Measurements from ENCODE around the gene ABCC6. TPM values are rescaled to one million over a fixed set of nuclear protein-coding genes. Genes with fewer than 3 reads are reported as not detected.

The ABCC6 gene
- total RNA-seq, 1 experiment from 2014 or later: 1.1 TPM

DNA sequence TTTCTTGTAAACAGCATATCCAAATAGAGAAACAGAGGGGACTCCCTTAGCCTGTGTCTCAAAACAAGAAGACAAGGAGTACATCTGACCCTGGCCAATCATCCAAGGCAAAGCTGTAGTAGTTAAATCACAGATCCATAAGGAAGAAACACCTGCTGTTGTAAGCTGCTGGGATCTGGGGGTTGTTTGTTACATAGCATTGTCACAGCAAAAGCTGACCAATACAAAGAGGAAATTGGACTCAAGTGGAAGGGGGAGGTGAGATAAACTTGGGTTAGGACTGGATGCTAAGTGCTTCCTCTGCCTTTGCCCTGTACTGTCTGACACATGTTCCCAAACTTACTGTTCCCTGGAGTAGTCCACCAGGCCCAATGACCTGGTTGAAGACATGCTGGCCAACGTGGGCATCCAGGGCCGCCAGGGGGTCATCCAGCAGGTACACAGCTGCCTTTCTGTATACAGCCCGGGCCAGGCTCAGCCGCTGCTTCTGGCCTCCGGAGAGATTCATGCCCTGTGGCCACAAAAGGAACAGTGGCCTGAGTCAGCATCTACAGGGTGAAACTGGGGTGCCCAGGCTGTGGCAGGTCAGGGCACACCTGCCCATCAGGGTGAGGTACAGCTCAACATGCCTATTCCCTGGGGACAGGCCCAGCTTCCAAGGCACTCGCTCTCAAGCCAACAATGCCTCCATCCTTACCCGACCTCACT lies 44.7 kb downstream of the ABCC6 start:
- H2AFZ ChIP-seq (ENCODE audit: low read length): no peak overlapping the region
- no peak overlapping the region for H2AK5ac ChIP-seq (ENCODE audit: insufficient read length, low read length)
- H3K27ac ChIP-seq (ENCODE audit: insufficient read length, low read depth, low read length): no peak overlapping the region
- H3K14ac ChIP-seq (ENCODE audit: insufficient read depth, low read length): no peak overlapping the region
- H3K9me3 ChIP-seq (ENCODE audit: control insufficient read depth, low read depth, low read length): no peaks in the 10 kb centered on the region
- H3K79me2 ChIP-seq (ENCODE audit: insufficient read depth, low read length): no peaks in the 10 kb centered on the region
- H3K23ac ChIP-seq (ENCODE audit: insufficient read length, low read depth, low read length): no peak overlapping the region
- peaks cover 4 to 5% of the 10 kb centered on the region in 2 experiments for H3K4me1 Mint-ChIP-seq
- no peak overlapping the region for H3K18ac ChIP-seq (ENCODE audit: insufficient read length, low read depth, low read length)
- TF ChIP-seq CTCF (conservative IDR thresholded peaks at IDR 0.05): no peak
- no peak overlapping the region for H4K5ac ChIP-seq (ENCODE audit: insufficient read length, low read depth, low read length)
- H4K20me1 ChIP-seq (ENCODE audit: control insufficient read depth, insufficient read depth, insufficient read length): no peaks in the 10 kb centered on the region
- H3K56ac ChIP-seq (ENCODE audit: insufficient read length, low read depth, low read length): no peak overlapping the region
- H3K27me3 ChIP-seq (ENCODE audit: insufficient read depth, low read length): no peaks in the 10 kb centered on the region
- no peak overlapping the region for H2BK20ac ChIP-seq (ENCODE audit: low read depth, low read length, poor library complexity, severe bottlenecking)
- no peak overlapping the region for H3K9ac ChIP-seq (ENCODE audit: extremely low read depth, insufficient read length, low read length)
- H3K23me2 ChIP-seq (ENCODE audit: insufficient read length, low read depth, low read length, poor library complexity, severe bottlenecking): no peaks in the 10 kb centered on the region
- peak overlapping the region in 1 of 3 experiments; percentile 71; a peak in 1 of 7 replicates for H3K27ac Mint-ChIP-seq
- H2BK120ac ChIP-seq (ENCODE audit: low read depth, low read length, poor library complexity, severe bottlenecking): no peak overlapping the region
- no peak overlapping the region for H2BK15ac ChIP-seq (ENCODE audit: low read depth, low read length)
- H3K4me1 ChIP-seq (ENCODE audit: insufficient read depth, low read length): no peaks in the 10 kb centered on the region
- H3K79me1 ChIP-seq (ENCODE audit: insufficient read depth, low read depth, low read length, poor library complexity, severe bottlenecking): no peaks in the 10 kb centered on the region
- no peak overlapping the region for H2BK12ac ChIP-seq (ENCODE audit: insufficient read length, low read depth, low read length)
- H3T11ph ChIP-seq (ENCODE audit: low read length): no peak overlapping the region
- H3K4ac ChIP-seq (ENCODE audit: low read depth, low read length): no peak overlapping the region
- no peak overlapping the region for H4K8ac ChIP-seq (replicated peaks; ENCODE audit: insufficient read length, low read depth, low read length)
- no peak overlapping the region for H2BK5ac ChIP-seq (ENCODE audit: insufficient read length, low read length)
- H3K4me3 Mint-ChIP-seq: no peak overlapping the region
- peaks cover 2% of the 10 kb centered on the region; the same call in 1 of the 2 replicates for H3K27me3 Mint-ChIP-seq (ENCODE audit: low read depth)
- no peak overlapping the region for H3K4me2 ChIP-seq (ENCODE audit: insufficient read depth, insufficient read length, low read length)
- no CpG with 5 or more reads among the region's 7 CpGs for WGBS (ENCODE audit: extremely low coverage, insufficient read length, low lambda C conversion rate)
- H4K91ac ChIP-seq (ENCODE audit: insufficient read length, low read depth, low read length): no peak overlapping the region
- H3K9me3 Mint-ChIP-seq: peaks cover 12 to 15% of the 10 kb centered on the region in 2 experiments; a peak in 4 of 5 replicates
- H3K36me3 Mint-ChIP-seq (ENCODE audit: insufficient read depth in 1 of 3, low read depth in 3 of 3): peaks cover 0 to 2% (median 0%) of the 10 kb centered on the region in 3 experiments; a peak in 1 of 7 replicates
- DNase-seq: no peak
